HG02870 (cell line): Measurements from ENCODE around the gene MBD6.
"Not testable (repeated sequence)": the region's sequence is repeated elsewhere in the genome, so short reads cannot be mapped to it uniquely, and the experiment has no call there.

Experiments
- ATAC-seq: cut with Tn5 transposase; IDR thresholded peaks from one replicate; pipeline ENCODE4 v1.9.1; 2021; ENCODE audit warnings: mild to moderate bottlenecking, moderate library complexity; ENCODE audit not compliant: unreplicated experiment

MBD6 gene

DNA sequence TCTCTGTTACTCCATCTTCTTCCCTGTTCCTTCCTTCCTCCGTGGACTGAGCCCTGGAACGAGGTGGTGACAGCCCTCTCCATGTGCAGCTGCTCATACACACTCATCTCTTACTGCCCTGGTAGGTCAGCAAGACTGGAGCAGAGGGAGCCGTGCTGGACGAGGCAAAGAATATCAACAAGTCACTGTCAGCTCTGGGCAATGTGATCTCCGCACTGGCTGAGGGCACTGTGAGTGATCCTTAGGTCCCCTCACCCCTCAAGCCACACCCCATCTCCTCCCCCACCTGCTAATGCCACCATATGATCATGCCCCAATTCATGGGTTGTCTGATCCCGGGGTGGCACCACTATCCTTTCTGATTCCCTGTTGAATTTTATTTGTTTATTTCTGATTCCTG is 46.2 kb downstream of the MBD6 start:
- ATAC-seq, result no peak

DNA sequence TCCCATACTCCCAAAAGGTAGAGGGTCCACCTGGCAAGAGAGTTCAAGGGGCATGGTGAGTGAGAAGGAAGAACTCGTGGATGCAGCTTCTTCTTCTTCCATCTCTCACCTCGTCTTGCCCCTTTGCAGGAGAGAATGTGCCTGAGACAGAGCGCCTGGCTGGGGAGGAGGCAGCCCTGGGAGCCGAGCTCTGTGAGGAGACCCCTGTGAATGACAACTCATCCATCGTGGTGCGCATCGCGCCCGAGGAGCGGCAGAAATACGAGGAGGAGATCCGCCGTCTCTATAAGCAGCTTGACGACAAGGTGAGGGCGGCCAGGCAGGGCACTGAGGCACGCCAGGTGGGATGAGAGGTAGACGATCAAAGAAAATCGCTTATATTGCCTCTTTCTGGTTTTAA is 47.2 kb downstream of the MBD6 start:
- no peak for ATAC-seq

DNA sequence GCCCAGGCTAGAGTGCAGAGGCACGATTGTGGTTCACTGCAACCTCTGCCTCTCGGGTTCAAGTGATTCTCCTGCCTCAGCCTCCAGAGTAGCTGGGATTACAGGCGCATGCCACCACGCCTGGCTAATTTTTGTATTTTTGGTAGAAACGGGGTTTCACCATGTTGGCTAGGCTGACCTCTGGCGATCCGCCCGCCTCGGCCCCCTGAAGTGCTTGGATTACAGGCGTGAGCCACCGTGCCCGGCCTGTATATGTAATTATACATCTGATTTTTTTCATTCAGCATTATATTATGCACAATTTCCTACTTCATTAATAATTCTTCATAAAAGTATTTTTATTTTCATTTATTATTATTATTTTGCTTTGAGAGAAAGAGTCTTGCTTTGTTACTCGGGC is 47.8 kb downstream of the MBD6 start:
- ATAC-seq, result not testable (repeated sequence)

DNA sequence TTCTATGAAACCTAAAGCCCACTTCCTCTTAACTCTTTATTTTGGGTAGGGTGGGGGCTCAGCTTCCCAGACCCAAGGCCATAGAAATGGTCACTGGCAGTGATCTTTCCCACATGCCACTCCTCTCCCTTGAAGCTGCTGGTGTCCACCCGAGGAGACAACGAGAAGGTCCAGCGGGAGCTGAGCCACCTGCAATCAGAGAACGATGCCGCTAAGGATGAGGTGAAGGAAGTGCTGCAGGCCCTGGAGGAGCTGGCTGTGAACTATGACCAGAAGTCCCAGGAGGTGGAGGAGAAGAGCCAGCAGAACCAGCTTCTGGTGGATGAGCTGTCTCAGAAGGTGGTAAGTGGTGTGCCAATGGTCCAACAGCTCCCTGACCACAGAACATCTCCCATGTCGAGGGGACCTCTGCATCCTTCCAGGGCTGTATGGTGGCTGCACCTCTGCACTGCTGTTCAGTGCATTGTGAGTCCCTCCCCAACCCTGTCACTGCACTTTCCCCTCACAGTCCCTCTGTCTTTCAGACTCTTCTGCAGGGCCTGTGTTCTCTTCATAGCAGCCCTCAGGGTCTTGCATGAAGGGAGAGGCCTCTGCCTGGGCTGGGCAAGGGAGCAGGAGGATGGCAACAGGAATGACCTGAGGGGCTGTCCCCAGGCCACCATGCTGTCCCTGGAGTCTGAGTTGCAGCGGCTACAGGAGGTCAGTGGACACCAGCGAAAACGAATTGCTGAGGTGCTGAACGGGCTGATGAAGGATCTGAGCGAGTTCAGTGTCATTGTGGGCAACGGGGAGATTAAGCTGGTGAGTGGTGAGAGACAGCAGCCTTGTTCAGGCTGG is 49.5 kb downstream of the MBD6 start:
- ATAC-seq, result no peak

DNA sequence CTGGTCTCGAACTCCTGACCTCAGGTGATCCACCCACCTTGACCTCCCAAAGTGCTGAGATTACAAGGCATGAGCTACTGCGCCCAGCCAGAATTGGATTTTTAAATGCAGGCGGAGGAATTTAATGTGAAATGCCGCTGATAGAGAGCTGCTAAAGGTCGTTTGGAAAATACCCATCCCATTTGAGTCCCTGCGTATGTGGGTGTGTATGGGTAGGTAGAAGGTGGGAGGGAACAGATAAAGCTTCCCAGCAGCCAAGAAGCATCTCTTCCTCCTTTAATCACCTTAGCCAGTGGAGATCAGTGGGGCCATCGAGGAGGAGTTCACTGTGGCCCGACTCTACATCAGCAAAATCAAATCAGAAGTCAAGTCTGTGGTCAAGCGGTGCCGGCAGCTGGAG is 52.2 kb downstream of the MBD6 start:
- no peak for ATAC-seq

DNA sequence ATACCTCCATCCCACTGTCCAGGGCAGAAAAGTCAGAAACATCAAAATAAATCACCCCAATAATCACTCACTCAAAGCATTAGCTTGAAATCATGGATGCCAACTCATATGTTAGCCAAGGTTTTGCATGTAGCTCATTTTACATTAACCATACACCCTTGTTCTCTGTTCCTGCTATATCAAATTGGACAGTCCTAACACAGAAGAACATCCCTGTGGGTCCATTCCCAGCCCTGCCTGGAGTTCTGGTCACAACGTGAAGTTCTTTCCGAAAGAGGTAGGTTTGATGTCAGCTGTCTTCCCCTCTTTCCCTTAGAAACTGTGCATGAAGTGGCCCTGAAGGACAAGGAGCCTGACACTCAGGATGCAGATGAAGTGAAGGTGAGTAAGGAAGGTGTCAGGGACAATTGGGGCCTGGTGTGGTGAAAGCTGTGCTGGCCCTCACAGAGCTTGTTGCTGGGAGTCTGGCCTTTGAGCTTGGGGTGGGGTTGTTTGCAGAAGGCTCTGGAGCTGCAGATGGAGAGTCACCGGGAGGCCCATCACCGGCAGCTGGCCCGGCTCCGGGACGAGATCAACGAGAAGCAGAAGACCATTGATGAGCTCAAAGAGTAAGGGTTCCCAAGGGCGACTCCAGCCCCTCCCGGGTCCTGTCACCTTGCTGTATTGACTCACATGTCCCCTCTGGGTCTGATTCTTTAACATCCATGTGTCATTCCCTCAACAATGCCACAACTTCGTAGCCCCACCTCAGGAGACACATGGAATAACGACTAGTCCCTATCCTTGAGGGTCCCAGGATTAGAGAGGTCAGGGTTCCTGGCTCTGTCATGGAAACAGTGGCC is 53.4 kb downstream of the MBD6 start:
- no peak for ATAC-seq

DNA sequence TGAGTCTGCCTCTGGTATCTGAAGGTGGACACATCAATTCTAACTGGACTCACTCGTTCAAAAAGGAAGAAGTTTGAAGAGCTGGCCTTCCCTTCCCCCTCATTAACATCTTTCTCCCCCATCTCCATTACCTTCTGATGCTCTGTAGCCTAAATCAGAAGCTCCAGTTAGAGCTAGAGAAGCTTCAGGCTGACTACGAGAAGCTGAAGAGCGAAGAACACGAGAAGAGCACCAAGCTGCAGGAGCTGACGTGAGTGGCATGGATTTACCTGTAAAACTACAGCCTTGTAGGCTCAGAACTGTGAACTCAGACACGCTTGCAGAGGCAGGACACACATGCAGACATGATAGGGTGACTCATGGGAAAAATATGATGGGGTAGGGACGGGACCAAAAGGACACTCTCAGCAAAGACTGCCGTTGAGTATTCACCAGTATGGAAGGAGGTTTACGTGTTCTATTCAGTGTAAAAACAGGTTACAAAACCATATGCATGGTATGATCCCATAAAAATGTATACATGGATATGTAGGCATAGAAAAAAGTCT is 54.1 kb downstream of the MBD6 start:
- ATAC-seq, result no peak

DNA sequence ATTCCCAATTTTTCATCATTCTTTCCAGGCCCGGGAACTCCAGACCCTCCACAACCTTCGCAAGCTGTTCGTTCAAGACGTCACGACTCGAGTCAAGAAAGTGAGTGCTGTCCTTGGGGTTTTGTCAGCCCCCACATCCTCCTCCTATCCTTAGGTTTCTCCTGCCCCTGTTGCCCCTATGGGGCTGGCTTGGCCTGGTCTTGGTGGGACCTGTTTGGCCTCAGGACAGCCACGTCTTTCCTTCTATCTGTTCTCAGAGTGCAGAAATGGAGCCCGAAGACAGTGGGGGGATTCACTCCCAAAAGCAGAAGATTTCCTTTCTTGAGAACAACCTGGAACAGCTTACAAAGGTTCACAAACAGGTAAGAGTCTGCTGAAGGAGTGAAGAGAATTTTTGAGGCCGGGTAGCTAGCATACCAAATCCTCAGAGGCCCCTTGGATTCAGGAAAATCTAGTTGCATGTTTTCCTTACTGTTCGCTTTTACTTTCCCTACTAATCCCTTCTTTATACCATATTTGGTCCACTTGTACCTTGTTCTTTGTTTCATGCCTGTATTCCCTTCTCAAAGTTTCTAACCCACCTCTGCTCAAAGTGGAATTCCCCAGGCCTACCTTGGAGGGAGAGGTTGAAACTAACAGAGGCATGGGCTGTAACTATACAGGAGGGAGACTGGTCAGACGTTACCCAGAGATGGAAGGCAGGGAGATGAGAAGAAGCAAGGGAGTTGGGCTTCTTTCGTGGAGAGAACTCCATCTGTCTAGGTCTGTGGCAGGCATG is 55.5 kb downstream of the MBD6 start:
- ATAC-seq, result no peak

DNA sequence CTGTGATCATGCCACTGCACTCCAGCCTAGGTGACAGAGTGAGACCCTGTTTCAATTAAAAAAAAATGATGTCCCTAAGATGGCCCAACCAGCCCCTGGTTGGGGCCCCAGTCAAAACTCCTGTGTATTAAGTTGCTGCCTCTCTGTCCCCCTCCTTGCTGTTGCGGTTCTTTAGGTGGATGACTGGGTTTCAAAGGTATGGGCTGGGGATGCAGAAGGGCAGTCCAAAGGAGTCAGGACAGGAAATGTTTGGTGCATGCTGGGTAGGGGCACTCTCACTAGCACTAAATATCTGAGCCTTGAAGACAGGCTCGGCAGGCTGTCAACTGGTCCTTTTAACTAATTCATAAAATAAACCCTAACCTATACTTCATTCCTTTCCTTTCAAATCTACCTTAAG is 56.4 kb downstream of the MBD6 start:
- ATAC-seq, result no peak
